BE2C (cell line): Measurements from ENCODE around the gene USP25.

Experiments
- DNase-seq: peaks from one replicate; pipeline ENCODE4 v3.0.0-alpha.2; 2020
- H3K27me3 ChIP-seq: fragments of 250-450 bp; sonication (Bioruptor Pico); 2 replicates; pipeline ENCODE4 v1.5.1; 2020; ENCODE audit warnings: mild to moderate bottlenecking
- H3K36me3 ChIP-seq: fragments of 250-450 bp; sonication (Bioruptor Pico); 2 replicates; pipeline ENCODE4 v1.5.1; 2020; ENCODE audit warnings: mild to moderate bottlenecking
- H3K4me1 ChIP-seq: fragments of 250-450 bp; sonication (Bioruptor Pico); 2 replicates; pipeline ENCODE4 v1.5.1; 2020
- H3K4me3 ChIP-seq: 2 replicates; pipeline ENCODE4 v1.5.1; 2011; ENCODE audit warnings: low read depth, low read length
- H3K9me3 ChIP-seq: fragments of 250-450 bp; sonication (Bioruptor Pico); 2 replicates; pipeline ENCODE4 v1.5.1; 2020
- TF ChIP-seq, protein P1 (sequence below): IDR thresholded peaks from 2 replicates; pipeline ENCODE4 v1.5.1; 2012; ENCODE audit warnings: mild to moderate bottlenecking, low read depth, low read length

Gene USP25

DNA sequence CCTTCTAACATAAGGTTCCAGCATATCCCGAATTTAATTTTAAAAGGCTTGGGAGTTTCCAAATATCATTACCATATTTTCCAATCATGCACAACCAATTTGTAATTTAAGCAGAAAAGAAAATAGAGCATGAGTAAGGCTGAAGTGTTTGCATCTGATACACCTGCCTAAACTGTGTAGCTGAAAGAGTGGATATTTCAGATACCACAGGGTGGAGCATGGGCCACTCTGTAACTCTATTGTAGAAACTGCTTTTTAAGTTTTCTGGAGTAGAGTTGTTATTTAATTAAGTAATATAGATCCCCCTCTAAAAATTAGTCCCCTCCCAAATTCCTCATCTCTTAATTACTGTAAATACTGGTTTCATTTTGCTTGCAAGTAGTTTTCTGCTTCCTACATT lies 199.8 kb downstream of the USP25 start:
- Histone ChIP-seq H3K4me3 (no peak overlapping the region), H3K9me3 (no peaks in the 10 kb centered on the region), H3K4me1 (no peaks in the 10 kb centered on the region), H3K27me3 (no peaks in the 10 kb centered on the region), H3K36me3 (no peaks in the 10 kb centered on the region)
- TF ChIP-seq, protein P1, sequence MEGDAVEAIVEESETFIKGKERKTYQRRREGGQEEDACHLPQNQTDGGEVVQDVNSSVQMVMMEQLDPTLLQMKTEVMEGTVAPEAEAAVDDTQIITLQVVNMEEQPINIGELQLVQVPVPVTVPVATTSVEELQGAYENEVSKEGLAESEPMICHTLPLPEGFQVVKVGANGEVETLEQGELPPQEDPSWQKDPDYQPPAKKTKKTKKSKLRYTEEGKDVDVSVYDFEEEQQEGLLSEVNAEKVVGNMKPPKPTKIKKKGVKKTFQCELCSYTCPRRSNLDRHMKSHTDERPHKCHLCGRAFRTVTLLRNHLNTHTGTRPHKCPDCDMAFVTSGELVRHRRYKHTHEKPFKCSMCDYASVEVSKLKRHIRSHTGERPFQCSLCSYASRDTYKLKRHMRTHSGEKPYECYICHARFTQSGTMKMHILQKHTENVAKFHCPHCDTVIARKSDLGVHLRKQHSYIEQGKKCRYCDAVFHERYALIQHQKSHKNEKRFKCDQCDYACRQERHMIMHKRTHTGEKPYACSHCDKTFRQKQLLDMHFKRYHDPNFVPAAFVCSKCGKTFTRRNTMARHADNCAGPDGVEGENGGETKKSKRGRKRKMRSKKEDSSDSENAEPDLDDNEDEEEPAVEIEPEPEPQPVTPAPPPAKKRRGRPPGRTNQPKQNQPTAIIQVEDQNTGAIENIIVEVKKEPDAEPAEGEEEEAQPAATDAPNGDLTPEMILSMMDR, result no peak
- DNase-seq, result no peak
